Measurements from ENCODE around the gene CNTNAP2. TPM values are rescaled to one million over a fixed set of nuclear protein-coding genes. Genes with fewer than 3 reads are reported as not detected.

CNTNAP2 gene
- total and polyA plus RNA-seq, 2 of the 8 experiments (the other 6 are each of a cell fraction or from before 2014, with no cell fraction given) = 27.9 to 71.0 TPM

DNA sequence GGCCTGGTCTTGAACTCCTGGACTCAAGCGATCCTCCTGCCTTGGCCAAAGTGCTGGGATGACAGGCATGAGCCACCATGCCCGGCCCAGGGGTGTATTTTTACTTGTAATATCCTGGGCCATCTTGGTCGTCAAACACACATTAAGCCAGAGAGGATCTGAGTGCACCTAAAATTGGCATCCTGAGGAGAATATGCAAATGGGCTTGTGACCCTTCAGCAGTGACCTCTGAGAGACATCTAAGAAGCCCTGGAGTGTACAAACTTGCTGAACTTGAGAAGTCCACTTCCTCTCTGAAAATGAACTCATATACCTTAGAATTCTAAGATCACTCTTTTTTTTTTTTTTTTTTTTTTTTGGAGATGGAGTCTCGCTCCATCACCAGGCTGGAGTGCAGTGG lies 2102.0 kb downstream of the CNTNAP2 start:
- CTCF ChIA-PET (ENCODE audit: partially characterized antibody) = no interaction called here
- no peak overlapping the region for H2BK12ac ChIP-seq (ENCODE audit: low read depth, low read length)
- no peak overlapping the region for H3K56ac ChIP-seq (replicated peaks; ENCODE audit: insufficient read length, low read depth, low read length)
- 95% methylated on average over 3 of the region's 4 CpGs; no CpG with 5 or more reads in 1 of the 2 experiments for WGBS, 2 experiments (ENCODE audit: extremely low coverage in 1 of 2, insufficient coverage in 1 of 2, insufficient read length in 1 of 2, insufficient replicate concordance in 2 of 2, low coverage in 1 of 2, low lambda C conversion rate in 2 of 2, missing lambda C conversion rate in 1 of 2)
- H2BK120ac ChIP-seq (replicated peaks; ENCODE audit: low read depth, low read length) = no peak overlapping the region
- no peak overlapping the region for H2BK5ac ChIP-seq (ENCODE audit: low read depth, low read length)
- no peaks in the 10 kb centered on the region for H3K27me3 ChIP-seq (replicated peaks in 1 of 4; ENCODE audit: control insufficient read depth in 3 of 4, extremely low read depth in 1 of 4, insufficient read depth in 3 of 4, low read length in 3 of 4)
- no peak overlapping the region for H3K23ac ChIP-seq (ENCODE audit: insufficient read length)
- no peak for FAIRE-seq
- no peaks in the 10 kb centered on the region for H3K79me1 ChIP-seq (ENCODE audit: low read depth, low read length)
- H2AFZ ChIP-seq (ENCODE audit: low read length) = no peak overlapping the region
- H3K18ac ChIP-seq (ENCODE audit: extremely low read depth, low read length) = no peak overlapping the region
- H3K4me3 ChIP-seq (ENCODE audit: extremely low read depth in 1 of 4, insufficient read depth in 2 of 4, low read depth in 3 of 4, low read length in 4 of 4) = no peak overlapping the region
- no peak overlapping the region for H2BK15ac ChIP-seq (ENCODE audit: low read length)
- H3K23me2 ChIP-seq (ENCODE audit: low read depth, low read length) = no peaks in the 10 kb centered on the region
- H3K79me2 ChIP-seq (ENCODE audit: control insufficient read depth in 1 of 2, insufficient read depth in 2 of 2, low read length in 2 of 2) = no peaks in the 10 kb centered on the region
- no peaks in the 10 kb centered on the region for H3K36me3 ChIP-seq (ENCODE audit: control insufficient read depth in 2 of 4, insufficient read depth in 4 of 4, low read length in 3 of 4)
- H4K91ac ChIP-seq (replicated peaks; ENCODE audit: insufficient read length, low read length) = no peak overlapping the region
- H3K27ac ChIP-seq (ENCODE audit: low read depth, low read length) = no peak overlapping the region
- no peak overlapping the region for H4K5ac ChIP-seq (ENCODE audit: insufficient read length, low read depth, low read length)
- H3K9me3 ChIP-seq (ENCODE audit: insufficient read depth in 2 of 2, low read depth in 1 of 2, low read length in 1 of 2) = peaks cover 0 to 3% of the 10 kb centered on the region in 2 experiments; a peak in 3 of 4 replicates
- no peaks in the 10 kb centered on the region for H4K20me1 ChIP-seq (replicated peaks in 1 of 2; ENCODE audit: control insufficient read depth in 1 of 2, insufficient read depth in 2 of 2, low read length in 2 of 2)
- H4K8ac ChIP-seq (ENCODE audit: extremely low read depth, insufficient read depth, low read length) = no peak overlapping the region
- no peak overlapping the region for H3K4me2 ChIP-seq (ENCODE audit: insufficient read depth in 1 of 2, low read depth in 2 of 2, low read length in 2 of 2)
- DNase-seq (ENCODE audit: low read depth in 1 of 2, low spot score in 2 of 2) = no peak
- no peaks in the 10 kb centered on the region for H3K4me1 ChIP-seq (replicated peaks in 1 of 4; ENCODE audit: control insufficient read depth in 3 of 4, insufficient read depth in 4 of 4, low read length in 3 of 4)
- no peak overlapping the region for H3K14ac ChIP-seq (ENCODE audit: insufficient read length)
- no peak overlapping the region for H2AK5ac ChIP-seq (ENCODE audit: low read depth, low read length)
- H2BK20ac ChIP-seq (ENCODE audit: low read length) = no peak overlapping the region
- POLR2A ChIA-PET (ENCODE audit: partially characterized antibody) = no interaction called here
- no peak overlapping the region for H3K4ac ChIP-seq (replicated peaks; ENCODE audit: insufficient read length, low read depth, low read length)
- no peak overlapping the region for H3K9ac ChIP-seq (replicated peaks in 1 of 4; ENCODE audit: extremely low read depth in 1 of 4, low read depth in 3 of 4, low read length in 3 of 4)
- TF ChIP-seq YY1 (IDR thresholded peaks at IDR 0.05; ENCODE audit: low read depth, low read length) = no peak
